WTC11 (cell line): ENCODE results near the gene SAMD10. TPM values are rescaled to one million over a fixed set of nuclear protein-coding genes. Genes with fewer than 3 reads are reported as not detected.

ENCODE experiments used
- ATAC-seq: fragments of 200-7000 bp; cut with Tn5 transposase; 2 replicates; pipeline ENCODE4 v1.10.0; 2021; ENCODE audit warnings: mild to moderate bottlenecking, moderate library complexity
- CTCF ChIA-PET: fragments of 300-600 bp; sonication (Branson Sonifier 250); formaldehyde crosslinking; loops from one replicate; lab custom pipeline; 2021; ENCODE audit warnings: antibody characterized with exemption; lab: Charles Lee
- POLR2A ChIA-PET: fragments of 350-600 bp; sonication (Branson Sonifier 250); formaldehyde crosslinking; loops from one replicate; lab custom pipeline; 2021; ENCODE audit warnings: antibody characterized with exemption; lab: Charles Lee
- DNase-seq: peaks from one replicate; pipeline ENCODE4 v3.0.0; 2021; ENCODE audit warnings: low spot score
- H3K27ac Mint-ChIP-seq: 2 replicates; pipeline ENCODE4 v1.8.0; 2021; ENCODE audit warnings: mixed read lengths
- H3K27me3 Mint-ChIP-seq: 2 replicates; pipeline ENCODE4 v1.8.0; 2021; ENCODE audit warnings: low read depth, mild to moderate bottlenecking, moderate library complexity, mixed read lengths
- H3K36me3 Mint-ChIP-seq: 2 replicates; pipeline ENCODE4 v1.8.0; 2021; ENCODE audit warnings: mixed read lengths
- H3K4me1 Mint-ChIP-seq: 2 replicates; pipeline ENCODE4 v1.8.0; 2022; ENCODE audit warnings: mixed read lengths
- H3K4me3 Mint-ChIP-seq: 2 replicates; pipeline ENCODE4 v1.8.0; 2021; ENCODE audit warnings: mild to moderate bottlenecking, moderate library complexity, mixed read lengths
- H3K9me3 Mint-ChIP-seq: 2 replicates; pipeline ENCODE4 v1.8.0; 2021; ENCODE audit warnings: mixed read lengths
- ATF1 ChIP-seq: sonication (generic); formaldehyde crosslinking; IDR thresholded peaks from 2 replicates; pipeline ENCODE4 v1.8.1; 2023; ENCODE audit warnings: mild to moderate bottlenecking, moderate library complexity, missing genetic modification reagents
- EMX1 ChIP-seq: fragments of 250-450 bp; sonication (Bioruptor Pico); IDR thresholded peaks from 2 replicates; pipeline ENCODE4 v1.8.0; 2021; ENCODE audit warnings: mild to moderate bottlenecking
- FOXP1 ChIP-seq: sonication (generic); formaldehyde crosslinking; IDR thresholded peaks from 2 replicates; pipeline ENCODE4 v1.8.0; 2022; ENCODE audit warnings: missing genetic modification reagents, mild to moderate bottlenecking, moderate library complexity, borderline replicate concordance
- JAZF1 ChIP-seq: fragments of 250-450 bp; sonication (Bioruptor Pico); IDR thresholded peaks from 2 replicates; pipeline ENCODE4 v1.9.0; 2021; ENCODE audit warnings: moderate library complexity, mild to moderate bottlenecking, inconsistent platforms
- MYBL2 ChIP-seq: sonication (generic); formaldehyde crosslinking; IDR thresholded peaks from 2 replicates; pipeline ENCODE4 v1.8.1; 2023; ENCODE audit warnings: mild to moderate bottlenecking, moderate library complexity, missing genetic modification reagents
- NFYB ChIP-seq: sonication (generic); formaldehyde crosslinking; conservative IDR thresholded peaks from 2 replicates; pipeline ENCODE4 v1.8.0; 2022; ENCODE audit warnings: low read depth, missing genetic modification reagents
- NR1H2 ChIP-seq: sonication (generic); formaldehyde crosslinking; IDR thresholded peaks from 2 replicates; pipeline ENCODE4 v1.9.0; 2021; ENCODE audit warnings: mild to moderate bottlenecking, moderate library complexity, missing genetic modification reagents
- NR3C1 ChIP-seq: sonication (generic); formaldehyde crosslinking; conservative IDR thresholded peaks from 2 replicates; pipeline ENCODE4 v1.8.1; 2023; ENCODE audit warnings: low read depth, mild to moderate bottlenecking, missing genetic modification reagents
- PRRX2 ChIP-seq: fragments of 250-450 bp; sonication (Bioruptor Pico); IDR thresholded peaks from 2 replicates; pipeline ENCODE4 v1.8.0; 2021; ENCODE audit warnings: mild to moderate bottlenecking
- TEAD4 ChIP-seq: sonication (generic); formaldehyde crosslinking; IDR thresholded peaks from 2 replicates; pipeline ENCODE4 v1.8.0; 2022; ENCODE audit warnings: mild to moderate bottlenecking, missing genetic modification reagents
- ZNF232 ChIP-seq: sonication (generic); formaldehyde crosslinking; IDR thresholded peaks from 2 replicates; pipeline ENCODE4 v1.8.0; 2022; ENCODE audit warnings: mild to moderate bottlenecking, missing genetic modification reagents
- total RNA-seq: library from RNA; stranded (reverse); gene quantifications from 3 replicates; pipeline ENCODE4 v1.2.3, GENCODE V29; 2021
- TF ChIP-seq, protein P1 (sequence below): fragments of 250-450 bp; sonication (Bioruptor Pico); IDR thresholded peaks from 2 replicates; pipeline ENCODE4 v2.1.2; 2022; ENCODE audit warnings: mild to moderate bottlenecking, moderate library complexity
- TF ChIP-seq, protein P2 (sequence below): sonication (generic); formaldehyde crosslinking; IDR thresholded peaks from 2 replicates; pipeline ENCODE4 v1.8.0; 2022; ENCODE audit warnings: mild to moderate bottlenecking, missing genetic modification reagents
- TF ChIP-seq, protein P3 (sequence below): fragments of 250-450 bp; sonication (Bioruptor Pico); IDR thresholded peaks from 2 replicates; pipeline ENCODE4 v1.9.0; 2021; ENCODE audit warnings: mild to moderate bottlenecking
- TF ChIP-seq, protein P4 (sequence below): sonication (generic); formaldehyde crosslinking; conservative IDR thresholded peaks from 2 replicates; pipeline ENCODE4 v1.8.1; 2022; ENCODE audit warnings: mild to moderate bottlenecking, missing genetic modification reagents
- TF ChIP-seq, protein P5 (sequence below): sonication (generic); formaldehyde crosslinking; IDR thresholded peaks from 2 replicates; pipeline ENCODE4 v1.8.0; 2022; ENCODE audit warnings: mild to moderate bottlenecking, missing genetic modification reagents
- TF ChIP-seq, protein P6 (sequence below): sonication (generic); formaldehyde crosslinking; conservative IDR thresholded peaks from 2 replicates; pipeline ENCODE4 v1.8.1; 2023; ENCODE audit warnings: mild to moderate bottlenecking, low read depth, missing genetic modification reagents, moderate library complexity
- TF ChIP-seq, protein P7 (sequence below): sonication (generic); formaldehyde crosslinking; IDR thresholded peaks from 2 replicates; pipeline ENCODE4 v1.8.1; 2022; ENCODE audit warnings: low read depth, mild to moderate bottlenecking, moderate library complexity, missing genetic modification reagents, borderline replicate concordance
- TF ChIP-seq, protein P8 (sequence below): sonication (generic); formaldehyde crosslinking; IDR thresholded peaks from 2 replicates; pipeline ENCODE4 v1.8.1; 2022; ENCODE audit warnings: low read depth, missing genetic modification reagents, borderline replicate concordance
- TF ChIP-seq, protein P9 (sequence below): sonication (generic); formaldehyde crosslinking; IDR thresholded peaks from 2 replicates; pipeline ENCODE4 v1.8.1; 2023; ENCODE audit warnings: mild to moderate bottlenecking, missing genetic modification reagents

Gene SAMD10
- total RNA-seq, 1 experiment from 2014 or later, result 6.2 TPM

DNA sequence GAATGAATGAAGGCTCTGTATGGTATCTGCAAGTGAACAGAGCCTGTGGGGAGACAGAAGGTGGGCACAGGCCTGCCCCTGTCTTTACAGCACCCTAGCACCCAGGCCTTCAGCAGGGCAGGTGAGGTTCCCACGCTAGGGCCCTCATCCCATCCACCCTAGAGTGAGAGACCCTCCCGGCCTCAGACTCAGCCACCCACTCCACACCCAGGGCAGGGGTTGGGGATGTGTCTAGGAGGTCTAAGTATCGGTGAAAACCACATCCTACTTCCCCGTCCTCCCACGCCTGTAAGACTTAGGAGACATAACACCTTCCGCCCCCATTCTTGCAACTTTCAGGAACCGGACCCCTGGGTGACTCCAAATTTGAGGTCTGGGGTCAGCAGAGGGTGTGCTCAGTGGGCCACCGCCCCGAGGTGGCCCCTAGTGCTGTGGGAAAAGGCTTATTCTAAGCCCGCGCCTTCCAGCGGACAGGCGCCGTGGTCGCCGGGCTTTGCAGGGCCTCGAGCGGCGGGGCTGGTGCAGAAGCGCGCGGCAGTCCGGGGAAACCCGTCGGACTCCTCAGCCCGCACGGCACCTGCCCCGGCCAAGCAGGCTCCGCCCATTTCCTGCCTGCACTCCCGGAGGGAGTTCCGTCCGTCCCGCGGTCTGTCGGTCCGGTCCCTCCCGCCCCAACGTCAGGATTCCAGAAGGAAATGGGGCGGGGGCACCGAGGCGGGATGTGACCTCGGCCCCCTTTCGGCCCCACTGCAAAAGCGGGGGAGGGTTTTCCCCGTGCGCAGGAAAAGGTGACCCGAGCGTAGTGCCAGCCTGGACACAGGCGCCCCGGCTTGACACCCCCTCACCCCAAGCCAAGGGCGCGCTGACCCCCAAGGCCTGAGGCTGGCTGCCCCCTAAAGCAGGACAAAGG lies 868 bp downstream of the SAMD10 start:
- H3K9me3 Mint-ChIP-seq, result no peaks in the 10 kb centered on the region
- CTCF ChIA-PET, result interaction anchor here (0.7 to 3.1 kb wide), 16 partner anchors 19 to 482 kb away, joined by 3 to 51 read pairs (median 13); partner anchors contain the start of genes C20orf204, DNAJC5, LKAAEAR1 and PTK6
- 0 out of 2 replicates have a peak overlapping the region, but pooled peaks have one; percentile 53 for H3K27ac Mint-ChIP-seq
- H3K36me3 Mint-ChIP-seq, result peaks cover 8% of the 10 kb centered on the region
- peaks cover 25% of the 10 kb centered on the region for H3K4me1 Mint-ChIP-seq
- ATAC-seq (peak; percentile 53), DNase-seq (peak; percentile 89)
- H3K4me3 Mint-ChIP-seq, result peak overlapping the region; percentile 76
- POLR2A ChIA-PET, result no interaction called here
- H3K27me3 Mint-ChIP-seq, result peaks cover 10% of the 10 kb centered on the region
- TF ChIP-seq MYBL2 (CRISPR knock-in tag), result peak; percentile 33; the same call in 1 of the 2 replicates
- TF ChIP-seq, protein P1, sequence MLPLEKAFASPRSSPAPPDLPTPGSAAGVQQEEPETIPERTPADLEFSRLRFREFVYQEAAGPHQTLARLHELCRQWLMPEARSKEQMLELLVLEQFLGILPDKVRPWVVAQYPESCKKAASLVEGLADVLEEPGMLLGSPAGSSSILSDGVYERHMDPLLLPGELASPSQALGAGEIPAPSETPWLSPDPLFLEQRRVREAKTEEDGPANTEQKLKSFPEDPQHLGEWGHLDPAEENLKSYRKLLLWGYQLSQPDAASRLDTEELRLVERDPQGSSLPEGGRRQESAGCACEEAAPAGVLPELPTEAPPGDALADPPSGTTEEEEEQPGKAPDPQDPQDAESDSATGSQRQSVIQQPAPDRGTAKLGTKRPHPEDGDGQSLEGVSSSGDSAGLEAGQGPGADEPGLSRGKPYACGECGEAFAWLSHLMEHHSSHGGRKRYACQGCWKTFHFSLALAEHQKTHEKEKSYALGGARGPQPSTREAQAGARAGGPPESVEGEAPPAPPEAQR (CRISPR knock-in tag), result no peak
- no peak for TF ChIP-seq NR1H2 (CRISPR knock-in tag)
- no peak for TF ChIP-seq NR3C1
- peak; percentile 61; the same call in 1 of the 2 replicates for TF ChIP-seq ZNF232 (CRISPR knock-in tag)
- no peak for TF ChIP-seq JAZF1 (CRISPR knock-in tag)
- no peak for TF ChIP-seq EMX1 (CRISPR knock-in tag)
- TF ChIP-seq, protein P2, sequence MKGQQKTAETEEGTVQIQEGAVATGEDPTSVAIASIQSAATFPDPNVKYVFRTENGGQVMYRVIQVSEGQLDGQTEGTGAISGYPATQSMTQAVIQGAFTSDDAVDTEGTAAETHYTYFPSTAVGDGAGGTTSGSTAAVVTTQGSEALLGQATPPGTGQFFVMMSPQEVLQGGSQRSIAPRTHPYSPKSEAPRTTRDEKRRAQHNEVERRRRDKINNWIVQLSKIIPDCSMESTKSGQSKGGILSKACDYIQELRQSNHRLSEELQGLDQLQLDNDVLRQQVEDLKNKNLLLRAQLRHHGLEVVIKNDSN (CRISPR knock-in tag), result peak; percentile 45; the same call in 1 of the 2 replicates
- no peak for TF ChIP-seq ATF1
- TF ChIP-seq, protein P3, sequence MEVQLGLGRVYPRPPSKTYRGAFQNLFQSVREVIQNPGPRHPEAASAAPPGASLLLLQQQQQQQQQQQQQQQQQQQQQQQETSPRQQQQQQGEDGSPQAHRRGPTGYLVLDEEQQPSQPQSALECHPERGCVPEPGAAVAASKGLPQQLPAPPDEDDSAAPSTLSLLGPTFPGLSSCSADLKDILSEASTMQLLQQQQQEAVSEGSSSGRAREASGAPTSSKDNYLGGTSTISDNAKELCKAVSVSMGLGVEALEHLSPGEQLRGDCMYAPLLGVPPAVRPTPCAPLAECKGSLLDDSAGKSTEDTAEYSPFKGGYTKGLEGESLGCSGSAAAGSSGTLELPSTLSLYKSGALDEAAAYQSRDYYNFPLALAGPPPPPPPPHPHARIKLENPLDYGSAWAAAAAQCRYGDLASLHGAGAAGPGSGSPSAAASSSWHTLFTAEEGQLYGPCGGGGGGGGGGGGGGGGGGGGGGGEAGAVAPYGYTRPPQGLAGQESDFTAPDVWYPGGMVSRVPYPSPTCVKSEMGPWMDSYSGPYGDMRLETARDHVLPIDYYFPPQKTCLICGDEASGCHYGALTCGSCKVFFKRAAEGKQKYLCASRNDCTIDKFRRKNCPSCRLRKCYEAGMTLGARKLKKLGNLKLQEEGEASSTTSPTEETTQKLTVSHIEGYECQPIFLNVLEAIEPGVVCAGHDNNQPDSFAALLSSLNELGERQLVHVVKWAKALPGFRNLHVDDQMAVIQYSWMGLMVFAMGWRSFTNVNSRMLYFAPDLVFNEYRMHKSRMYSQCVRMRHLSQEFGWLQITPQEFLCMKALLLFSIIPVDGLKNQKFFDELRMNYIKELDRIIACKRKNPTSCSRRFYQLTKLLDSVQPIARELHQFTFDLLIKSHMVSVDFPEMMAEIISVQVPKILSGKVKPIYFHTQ, result no peak
- TF ChIP-seq TEAD4 (CRISPR knock-in tag), result no peak
- TF ChIP-seq PRRX2 (CRISPR knock-in tag), result no peak
- TF ChIP-seq, protein P4, sequence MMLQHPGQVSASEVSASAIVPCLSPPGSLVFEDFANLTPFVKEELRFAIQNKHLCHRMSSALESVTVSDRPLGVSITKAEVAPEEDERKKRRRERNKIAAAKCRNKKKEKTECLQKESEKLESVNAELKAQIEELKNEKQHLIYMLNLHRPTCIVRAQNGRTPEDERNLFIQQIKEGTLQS (CRISPR knock-in tag), result no peak
- TF ChIP-seq NFYB (CRISPR knock-in tag), result no peak
- TF ChIP-seq, protein P5, sequence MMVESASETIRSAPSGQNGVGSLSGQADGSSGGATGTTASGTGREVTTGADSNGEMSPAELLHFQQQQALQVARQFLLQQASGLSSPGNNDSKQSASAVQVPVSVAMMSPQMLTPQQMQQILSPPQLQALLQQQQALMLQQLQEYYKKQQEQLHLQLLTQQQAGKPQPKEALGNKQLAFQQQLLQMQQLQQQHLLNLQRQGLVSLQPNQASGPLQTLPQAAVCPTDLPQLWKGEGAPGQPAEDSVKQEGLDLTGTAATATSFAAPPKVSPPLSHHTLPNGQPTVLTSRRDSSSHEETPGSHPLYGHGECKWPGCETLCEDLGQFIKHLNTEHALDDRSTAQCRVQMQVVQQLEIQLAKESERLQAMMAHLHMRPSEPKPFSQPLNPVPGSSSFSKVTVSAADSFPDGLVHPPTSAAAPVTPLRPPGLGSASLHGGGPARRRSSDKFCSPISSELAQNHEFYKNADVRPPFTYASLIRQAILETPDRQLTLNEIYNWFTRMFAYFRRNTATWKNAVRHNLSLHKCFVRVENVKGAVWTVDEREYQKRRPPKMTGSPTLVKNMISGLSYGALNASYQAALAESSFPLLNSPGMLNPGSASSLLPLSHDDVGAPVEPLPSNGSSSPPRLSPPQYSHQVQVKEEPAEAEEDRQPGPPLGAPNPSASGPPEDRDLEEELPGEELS (CRISPR knock-in tag), result no peak
- TF ChIP-seq FOXP1, result 0 out of 2 replicates have a peak, but pooled peaks have one; percentile 54
- TF ChIP-seq, protein P6, sequence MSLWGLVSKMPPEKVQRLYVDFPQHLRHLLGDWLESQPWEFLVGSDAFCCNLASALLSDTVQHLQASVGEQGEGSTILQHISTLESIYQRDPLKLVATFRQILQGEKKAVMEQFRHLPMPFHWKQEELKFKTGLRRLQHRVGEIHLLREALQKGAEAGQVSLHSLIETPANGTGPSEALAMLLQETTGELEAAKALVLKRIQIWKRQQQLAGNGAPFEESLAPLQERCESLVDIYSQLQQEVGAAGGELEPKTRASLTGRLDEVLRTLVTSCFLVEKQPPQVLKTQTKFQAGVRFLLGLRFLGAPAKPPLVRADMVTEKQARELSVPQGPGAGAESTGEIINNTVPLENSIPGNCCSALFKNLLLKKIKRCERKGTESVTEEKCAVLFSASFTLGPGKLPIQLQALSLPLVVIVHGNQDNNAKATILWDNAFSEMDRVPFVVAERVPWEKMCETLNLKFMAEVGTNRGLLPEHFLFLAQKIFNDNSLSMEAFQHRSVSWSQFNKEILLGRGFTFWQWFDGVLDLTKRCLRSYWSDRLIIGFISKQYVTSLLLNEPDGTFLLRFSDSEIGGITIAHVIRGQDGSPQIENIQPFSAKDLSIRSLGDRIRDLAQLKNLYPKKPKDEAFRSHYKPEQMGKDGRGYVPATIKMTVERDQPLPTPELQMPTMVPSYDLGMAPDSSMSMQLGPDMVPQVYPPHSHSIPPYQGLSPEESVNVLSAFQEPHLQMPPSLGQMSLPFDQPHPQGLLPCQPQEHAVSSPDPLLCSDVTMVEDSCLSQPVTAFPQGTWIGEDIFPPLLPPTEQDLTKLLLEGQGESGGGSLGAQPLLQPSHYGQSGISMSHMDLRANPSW, result no peak
- TF ChIP-seq, protein P7, sequence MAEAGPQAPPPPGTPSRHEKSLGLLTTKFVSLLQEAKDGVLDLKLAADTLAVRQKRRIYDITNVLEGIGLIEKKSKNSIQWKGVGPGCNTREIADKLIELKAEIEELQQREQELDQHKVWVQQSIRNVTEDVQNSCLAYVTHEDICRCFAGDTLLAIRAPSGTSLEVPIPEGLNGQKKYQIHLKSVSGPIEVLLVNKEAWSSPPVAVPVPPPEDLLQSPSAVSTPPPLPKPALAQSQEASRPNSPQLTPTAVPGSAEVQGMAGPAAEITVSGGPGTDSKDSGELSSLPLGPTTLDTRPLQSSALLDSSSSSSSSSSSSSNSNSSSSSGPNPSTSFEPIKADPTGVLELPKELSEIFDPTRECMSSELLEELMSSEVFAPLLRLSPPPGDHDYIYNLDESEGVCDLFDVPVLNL, result no peak
- TF ChIP-seq, protein P8, sequence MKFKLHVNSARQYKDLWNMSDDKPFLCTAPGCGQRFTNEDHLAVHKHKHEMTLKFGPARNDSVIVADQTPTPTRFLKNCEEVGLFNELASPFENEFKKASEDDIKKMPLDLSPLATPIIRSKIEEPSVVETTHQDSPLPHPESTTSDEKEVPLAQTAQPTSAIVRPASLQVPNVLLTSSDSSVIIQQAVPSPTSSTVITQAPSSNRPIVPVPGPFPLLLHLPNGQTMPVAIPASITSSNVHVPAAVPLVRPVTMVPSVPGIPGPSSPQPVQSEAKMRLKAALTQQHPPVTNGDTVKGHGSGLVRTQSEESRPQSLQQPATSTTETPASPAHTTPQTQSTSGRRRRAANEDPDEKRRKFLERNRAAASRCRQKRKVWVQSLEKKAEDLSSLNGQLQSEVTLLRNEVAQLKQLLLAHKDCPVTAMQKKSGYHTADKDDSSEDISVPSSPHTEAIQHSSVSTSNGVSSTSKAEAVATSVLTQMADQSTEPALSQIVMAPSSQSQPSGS (CRISPR knock-in tag), result no peak
- TF ChIP-seq, protein P9, sequence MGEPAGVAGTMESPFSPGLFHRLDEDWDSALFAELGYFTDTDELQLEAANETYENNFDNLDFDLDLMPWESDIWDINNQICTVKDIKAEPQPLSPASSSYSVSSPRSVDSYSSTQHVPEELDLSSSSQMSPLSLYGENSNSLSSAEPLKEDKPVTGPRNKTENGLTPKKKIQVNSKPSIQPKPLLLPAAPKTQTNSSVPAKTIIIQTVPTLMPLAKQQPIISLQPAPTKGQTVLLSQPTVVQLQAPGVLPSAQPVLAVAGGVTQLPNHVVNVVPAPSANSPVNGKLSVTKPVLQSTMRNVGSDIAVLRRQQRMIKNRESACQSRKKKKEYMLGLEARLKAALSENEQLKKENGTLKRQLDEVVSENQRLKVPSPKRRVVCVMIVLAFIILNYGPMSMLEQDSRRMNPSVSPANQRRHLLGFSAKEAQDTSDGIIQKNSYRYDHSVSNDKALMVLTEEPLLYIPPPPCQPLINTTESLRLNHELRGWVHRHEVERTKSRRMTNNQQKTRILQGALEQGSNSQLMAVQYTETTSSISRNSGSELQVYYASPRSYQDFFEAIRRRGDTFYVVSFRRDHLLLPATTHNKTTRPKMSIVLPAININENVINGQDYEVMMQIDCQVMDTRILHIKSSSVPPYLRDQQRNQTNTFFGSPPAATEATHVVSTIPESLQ (CRISPR knock-in tag), result no peak
